ENCODE measurements around the gene PDGFRB.

The PDGFRB gene

DNA sequence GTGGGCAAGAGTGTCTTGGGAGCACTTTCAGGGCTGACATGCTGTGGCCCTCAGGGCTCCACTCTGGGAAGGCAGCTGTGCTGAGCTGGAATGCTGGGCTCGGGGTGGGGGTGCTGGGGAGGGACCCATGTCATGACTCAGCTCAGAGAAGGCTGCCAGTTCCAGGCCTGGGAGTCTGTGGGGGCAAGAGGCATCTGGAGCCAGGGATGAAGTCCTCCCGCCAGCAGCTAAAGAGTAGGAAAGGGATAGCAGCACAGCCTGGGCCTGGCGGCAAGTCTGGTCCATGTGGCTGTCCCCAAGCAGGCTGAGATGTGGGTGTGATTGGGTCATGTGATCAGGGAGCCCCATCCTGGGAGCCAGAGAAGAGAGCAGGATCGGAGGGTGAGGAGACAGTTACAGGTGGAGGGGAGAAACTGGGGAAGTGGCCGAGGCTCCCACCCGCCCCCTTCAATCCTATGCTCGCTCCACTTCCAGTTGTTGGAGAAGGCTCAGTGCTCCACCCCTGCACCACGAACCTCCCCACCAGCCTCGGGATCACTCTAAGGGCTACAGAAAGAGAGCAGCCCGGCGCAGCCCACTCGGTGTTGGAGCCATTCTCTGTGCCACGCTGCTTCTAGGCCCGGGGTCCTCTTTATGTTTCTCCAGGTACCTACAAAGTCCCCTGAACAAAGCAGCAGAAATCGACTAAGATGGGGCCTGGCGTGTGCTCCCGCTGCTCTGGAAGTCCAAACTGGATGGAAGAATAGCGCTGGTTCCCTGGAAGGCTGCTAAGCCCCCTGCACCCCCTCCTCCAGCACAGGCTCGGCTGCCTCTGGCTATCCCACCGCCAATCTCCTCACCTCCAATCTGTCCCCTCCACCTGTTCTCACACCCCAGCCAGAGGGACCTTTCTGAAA is 12.0 kb downstream of the PDGFRB start:
- peak; percentile 87 for DNase-seq

- peak; percentile 87 for DNase-seq
Observed at GRCh38 chr5:150142959-150143349, 12.7 kb downstream of the PDGFRB start.

DNA sequence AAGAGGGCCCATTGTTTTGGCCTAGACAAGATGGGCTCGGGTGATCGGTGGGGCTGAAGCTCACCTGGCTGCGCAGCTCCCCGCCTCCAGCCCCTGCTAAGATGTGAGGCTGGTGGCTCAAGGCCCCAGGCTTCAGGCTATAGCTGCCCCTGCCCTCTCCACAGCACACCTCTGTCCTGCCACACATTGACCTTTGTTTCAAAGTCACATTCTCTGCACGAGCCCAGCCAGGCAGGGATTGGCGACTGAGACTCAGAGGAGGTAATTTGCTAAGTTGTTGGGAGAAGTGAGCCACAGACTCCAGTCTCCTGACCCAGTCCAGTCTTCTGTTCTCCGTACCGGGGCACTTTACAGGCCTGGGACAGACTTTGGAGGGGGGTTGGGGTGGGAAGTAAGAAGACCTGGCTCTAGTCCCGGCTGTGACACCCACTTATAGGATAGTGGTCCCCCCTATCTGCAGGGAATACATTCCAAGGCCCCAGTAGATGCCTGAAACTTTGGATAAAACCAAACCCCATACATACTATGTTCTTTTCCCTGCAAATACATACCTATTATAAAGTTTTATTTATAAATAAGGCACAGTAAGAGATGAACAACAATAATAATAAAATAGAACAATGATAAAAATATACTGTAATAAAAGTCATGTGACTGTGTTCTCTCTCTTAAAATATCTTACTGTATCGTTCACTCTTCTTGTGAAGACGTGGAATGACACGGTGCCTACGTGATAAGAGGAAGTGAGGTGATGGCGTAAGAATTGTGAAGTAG is 13.3 kb downstream of the PDGFRB start:
- no peak for DNase-seq

DNA sequence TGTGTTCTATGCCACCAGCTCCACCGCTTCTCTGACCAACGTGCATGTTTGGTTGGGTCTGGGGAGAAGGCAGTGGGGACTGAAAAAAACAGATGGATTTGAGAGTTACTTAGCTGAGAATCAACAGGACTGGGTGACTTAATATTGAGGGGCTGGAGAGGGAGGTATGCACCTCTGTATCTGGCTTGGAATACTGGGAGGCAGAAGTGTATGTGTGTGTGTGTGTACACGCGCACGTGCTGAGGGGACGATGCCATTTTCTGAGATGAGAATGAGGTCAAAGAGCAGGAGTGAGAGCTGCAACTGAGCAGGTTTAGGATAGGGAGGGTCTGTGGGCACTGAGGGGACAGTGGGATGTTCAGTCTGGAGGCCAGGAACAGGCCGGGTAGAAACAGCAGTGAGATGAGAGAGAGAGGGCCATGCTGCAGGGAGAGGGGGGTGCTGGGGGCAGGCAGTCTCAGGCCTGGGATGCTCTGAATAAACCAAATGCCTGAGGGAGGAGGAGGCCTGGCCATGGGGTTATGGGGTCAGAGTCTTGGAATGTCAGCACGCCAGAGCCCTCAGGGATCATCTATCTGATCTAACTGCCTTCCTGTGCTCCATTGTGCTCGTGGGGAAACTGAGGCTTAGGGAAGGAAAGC is 14.0 kb downstream of the PDGFRB start:
- no peak for DNase-seq

DNA sequence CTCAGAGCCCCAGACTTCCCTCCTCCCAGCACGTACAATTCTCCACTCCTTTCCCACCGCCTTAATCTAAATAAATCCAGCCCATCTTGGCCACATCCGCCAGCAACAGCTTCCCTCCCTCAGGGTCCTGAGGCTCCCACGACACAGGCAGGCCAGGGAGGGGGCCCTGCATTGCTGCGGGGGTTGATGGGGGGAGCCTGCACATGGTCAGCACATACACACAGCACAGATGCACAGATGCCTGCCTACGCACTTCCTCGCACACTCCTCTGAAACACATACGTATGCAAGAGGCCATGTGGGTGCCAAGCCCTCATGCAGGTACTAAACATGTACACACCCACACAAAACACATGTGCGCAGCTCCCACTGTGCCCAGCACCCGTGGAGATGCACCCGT is 14.8 kb downstream of the PDGFRB start:
- DNase-seq: no peak

- DNase-seq: no peak
Observed at GRCh38 chr5:150139334-150139733, 16.3 kb downstream of the PDGFRB start.

DNA sequence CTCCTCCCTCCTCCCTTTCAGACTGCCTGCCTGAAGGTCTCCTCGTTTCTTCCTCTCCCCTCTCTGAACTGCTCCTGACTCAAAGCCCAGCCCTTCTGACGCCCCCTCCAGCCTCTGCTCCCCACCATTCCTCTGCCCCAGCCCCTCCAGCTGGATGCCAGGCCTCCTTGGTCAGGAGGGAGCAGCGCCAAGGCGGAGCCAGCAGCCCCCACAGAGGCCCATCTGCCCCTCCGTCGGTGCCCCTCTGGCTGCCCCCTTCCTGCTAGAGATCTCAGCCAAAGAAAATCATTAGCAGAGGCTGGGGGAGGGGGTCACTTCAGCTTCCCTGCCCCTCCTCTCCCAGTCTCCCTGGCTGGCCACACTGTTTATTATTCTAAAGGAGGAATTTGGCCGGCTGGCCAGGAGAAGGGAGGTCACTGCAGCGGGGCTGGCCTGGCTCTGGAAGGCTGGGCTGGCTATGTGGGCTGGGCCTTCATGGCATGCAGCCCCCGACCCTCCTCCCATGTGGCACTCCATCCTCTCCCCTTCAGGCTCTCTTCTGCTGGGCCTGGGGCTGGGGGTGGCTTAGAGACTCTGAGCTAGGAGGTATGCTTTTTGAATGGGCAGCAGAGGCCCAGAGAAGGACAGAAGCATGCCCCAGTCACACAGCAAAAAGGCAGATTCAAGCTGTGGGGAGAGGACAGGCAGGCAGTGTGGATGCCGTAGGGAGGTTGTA is 16.9 kb downstream of the PDGFRB start:
- DNase-seq: peak; percentile 73

- DNase-seq: no peak
Observed at GRCh38 chr5:150137997-150138396, 17.6 kb downstream of the PDGFRB start.

DNA sequence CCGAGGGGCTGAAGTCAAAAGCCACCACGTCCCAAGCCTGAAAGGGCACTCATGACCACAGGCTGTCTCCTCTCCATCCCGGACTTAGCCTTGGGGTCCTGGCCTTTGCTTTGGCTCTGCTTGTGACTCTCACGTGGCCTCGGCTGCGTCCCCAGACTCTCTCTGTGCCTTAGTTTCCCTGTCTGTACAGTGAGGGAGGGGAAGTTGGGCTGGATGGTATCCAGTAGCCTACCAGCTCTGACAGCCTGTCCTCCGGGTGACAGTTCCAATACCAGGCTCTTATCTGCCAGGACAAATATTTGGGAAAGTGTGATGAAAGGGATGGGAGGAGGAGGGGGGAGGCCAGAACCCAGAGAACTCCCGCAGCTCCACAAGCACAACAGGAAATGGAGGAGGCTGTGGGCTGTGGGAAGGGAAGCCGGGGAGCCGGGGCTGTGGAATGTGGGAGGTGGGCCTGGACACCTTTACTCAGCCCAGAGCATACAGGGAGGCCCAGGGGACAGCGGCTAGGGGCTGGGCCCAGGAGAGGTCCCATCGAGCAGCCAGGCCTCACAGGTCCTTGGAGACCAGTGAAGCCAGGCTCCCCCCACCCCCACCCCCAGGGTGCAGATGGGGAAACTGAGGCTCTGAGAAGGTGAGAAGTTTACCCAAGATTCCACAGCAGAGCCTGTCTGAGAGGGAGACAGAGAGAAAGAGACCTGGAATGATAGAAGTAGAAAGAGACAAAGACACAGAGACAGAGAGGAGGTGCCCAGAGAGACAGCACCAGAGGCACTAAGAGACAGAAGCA is 18.3 kb downstream of the PDGFRB start:
- DNase-seq: no peak

- no peak for DNase-seq
Observed at GRCh38 chr5:150136305-150137167, 19.1 kb downstream of the PDGFRB start.

DNA sequence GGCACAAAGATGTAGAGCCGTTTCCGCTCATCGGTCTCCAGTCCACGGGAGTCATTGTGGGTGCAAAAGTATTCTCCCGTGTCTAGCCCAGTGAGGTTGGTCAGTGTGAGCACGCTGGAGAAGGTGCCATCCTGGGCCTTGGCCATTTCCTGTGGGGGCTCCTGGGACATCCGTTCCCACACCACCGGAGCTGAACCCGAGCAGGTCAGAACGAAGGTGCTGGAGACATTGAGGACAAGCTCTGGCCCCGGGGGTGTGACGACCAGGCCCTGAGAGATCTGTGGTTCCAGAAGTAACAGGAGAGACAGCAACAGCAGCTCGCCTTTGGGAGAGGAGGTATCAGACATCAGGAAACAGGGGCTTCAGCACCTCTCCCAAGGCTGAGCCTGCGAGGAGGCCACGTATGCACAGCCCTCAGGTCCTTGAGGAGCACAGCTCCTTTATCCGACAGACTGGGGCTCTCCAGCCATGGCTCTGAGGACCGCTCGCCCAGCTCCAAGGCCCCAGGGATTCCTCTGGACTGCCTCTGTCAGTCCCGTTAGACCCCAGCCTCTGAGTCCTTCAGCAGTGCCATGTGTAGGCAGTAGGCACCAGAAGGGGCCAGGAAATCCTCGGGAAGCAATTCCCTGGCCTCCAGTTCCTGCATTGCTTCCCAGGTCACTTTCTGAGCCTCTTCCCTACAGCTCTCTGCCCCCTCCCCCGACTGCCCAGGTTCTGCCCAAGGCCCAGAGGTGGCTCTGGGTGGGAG is 19.9 kb downstream of the PDGFRB start:
- no peak for DNase-seq

GRCh38 chr5:150134198-150134588 is 21.5 kb downstream of the PDGFRB start:
- DNase-seq: no peak

- DNase-seq: no peak
Observed at GRCh38 chr5:150133581-150134197, 22.0 kb downstream of the PDGFRB start.

- DNase-seq: no peak
Observed at GRCh38 chr5:150132740-150133139, 22.9 kb downstream of the PDGFRB start.

DNA sequence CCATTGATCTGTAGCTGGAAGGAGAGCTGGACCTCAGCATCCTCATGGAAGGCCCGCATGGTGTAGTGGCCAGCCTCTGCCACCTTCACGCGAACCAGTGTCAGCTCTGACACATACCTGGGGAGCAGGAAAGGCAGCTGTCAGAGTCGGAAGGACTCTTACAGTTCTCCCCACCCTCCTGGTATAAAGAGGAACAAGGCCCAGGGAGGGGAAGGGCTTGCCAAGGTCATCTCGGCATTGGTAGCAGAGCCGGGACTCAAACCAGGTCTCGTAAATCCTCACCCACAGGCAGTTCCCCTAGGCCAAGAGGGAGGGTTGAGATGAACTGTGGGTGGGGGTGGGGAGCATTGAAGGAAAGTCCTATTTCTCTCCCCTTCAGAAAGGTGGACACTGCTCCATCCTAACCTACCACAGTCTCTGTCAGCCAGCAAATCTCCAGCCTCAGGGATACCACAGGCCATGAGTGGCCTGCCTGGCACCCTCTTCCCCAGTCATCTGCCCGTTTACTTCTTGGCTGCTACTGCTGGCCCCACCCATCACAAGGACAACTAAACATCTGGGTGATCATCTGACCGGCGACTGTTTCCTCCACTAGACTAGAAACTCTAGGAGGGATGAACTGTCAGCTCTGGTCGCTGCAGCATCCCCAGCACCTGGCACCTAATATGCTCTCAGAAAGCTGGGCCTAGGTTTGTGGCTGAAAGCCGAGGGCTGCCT is 23.5 kb downstream of the PDGFRB start:
- DNase-seq: no peak

DNA sequence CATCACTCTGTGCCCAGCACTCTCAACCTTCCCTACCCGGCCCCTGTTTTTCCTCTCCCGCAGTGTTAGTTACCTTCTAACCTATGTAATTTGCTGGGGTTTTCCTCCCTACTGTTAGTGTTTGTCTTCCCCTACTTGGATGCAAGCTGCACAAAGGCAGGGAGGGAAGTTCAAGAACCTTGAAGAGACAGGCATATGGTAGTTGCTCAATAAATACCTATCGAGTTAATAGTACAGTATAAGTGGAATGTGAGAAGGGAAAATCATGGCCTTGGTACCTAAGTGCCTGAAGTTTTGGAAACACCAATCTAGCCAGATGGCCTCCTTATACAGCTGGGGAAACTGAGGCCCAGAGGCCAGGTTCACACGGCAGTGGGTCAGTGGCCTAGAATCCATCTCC is 24.2 kb downstream of the PDGFRB start:
- DNase-seq: no peak

DNA sequence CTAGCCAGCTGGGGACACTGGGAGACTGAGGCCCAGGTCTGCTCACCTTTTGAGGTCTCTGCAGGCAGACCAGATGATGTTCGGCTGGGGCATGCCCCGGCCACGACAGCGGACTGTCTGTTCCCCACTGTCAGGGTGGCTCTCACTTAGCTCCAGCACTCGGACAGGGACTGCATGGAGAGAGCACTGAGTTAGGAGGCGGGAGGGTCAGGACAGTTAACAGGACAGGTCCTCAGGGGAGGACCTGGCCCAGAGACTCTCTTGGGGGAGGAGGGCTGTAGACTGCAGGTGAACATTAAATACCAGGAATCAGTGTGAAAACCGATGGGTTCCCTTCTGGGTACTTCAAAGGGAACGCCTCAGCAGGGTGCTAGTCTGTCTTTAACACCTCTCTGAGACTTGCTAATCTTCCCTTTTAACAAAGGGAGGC is 25.1 kb downstream of the PDGFRB start:
- DNase-seq: no peak

- DNase-seq: no peak
Observed at GRCh38 chr5:150129813-150130492, 25.7 kb downstream of the PDGFRB start.

DNA sequence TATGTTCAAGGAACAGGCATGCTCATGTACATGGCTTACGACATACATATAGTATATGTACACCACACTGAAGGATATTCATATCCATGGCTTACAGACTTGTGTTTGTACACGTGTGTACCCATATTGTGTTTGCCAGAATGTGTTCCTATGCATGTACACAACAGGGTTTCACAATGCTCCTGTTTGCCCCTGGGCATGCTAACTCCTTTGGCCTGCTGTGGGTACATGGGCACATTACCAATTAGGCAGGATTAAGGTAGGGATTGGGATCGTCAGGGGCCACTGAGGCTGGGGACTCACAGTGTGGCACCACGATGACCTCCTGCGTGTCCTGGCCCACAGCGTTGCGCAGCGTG is 26.2 kb downstream of the PDGFRB start:
- DNase-seq: no peak
